RWPE1 (cell line): Measurements from ENCODE around the gene TMEM144.

Experiments used
- CTCF ChIA-PET: fragments of 350-600 bp; sonication (Branson Sonifier 250); formaldehyde crosslinking; extraction: SDS; loops from one replicate; lab custom pipeline; 2021; lab: Yijun Ruan, JAX
- POLR2A ChIA-PET: fragments of 400-600 bp; formaldehyde crosslinking; extraction: SDS; loops from one replicate; lab custom pipeline; 2020; ENCODE audit warnings: antibody characterized with exemption; ENCODE audit not compliant: low non-redundant PET; lab: Yijun Ruan, JAX
- DNase-seq: peaks from one replicate; pipeline ENCODE4 v3.0.0; 2012; ENCODE audit warnings: low spot score
- H3K27ac ChIP-seq: fragments of 450-650 bp; 2 replicates; pipeline ENCODE4 v1.5.1; 2017
- CTCF ChIP-seq: fragments of 450-650 bp; conservative IDR thresholded peaks from 2 replicates; pipeline ENCODE4 v1.5.1; 2017; ENCODE audit warnings: low read depth, mild to moderate bottlenecking

Gene TMEM144

GRCh38 chr4:158280856-158281255 is 70.6 kb downstream of the TMEM144 start:
- no peak for TF ChIP-seq CTCF
- DNase-seq, result no peak
- no peak overlapping the region for H3K27ac ChIP-seq
- POLR2A ChIA-PET, result no interaction called here
- CTCF ChIA-PET, result no interaction called here

- DNase-seq, result peak; percentile 47
- CTCF ChIA-PET, result no interaction called here
- POLR2A ChIA-PET, result no interaction called here
Observed at GRCh38 chr4:158282252-158282651, 72.0 kb downstream of the TMEM144 start.

GRCh38 chr4:158285429-158286216 is 75.3 kb downstream of the TMEM144 start:
- no peak for DNase-seq
- CTCF ChIA-PET, result no interaction called here
- H3K27ac ChIP-seq, result no peak overlapping the region
- POLR2A ChIA-PET, result no interaction called here
- TF ChIP-seq CTCF, result no peak

More at GRCh38 chr4:158282252-158282651, 72.0 kb downstream of the TMEM144 start:
- no peak for TF ChIP-seq CTCF
- H3K27ac ChIP-seq, result no peak overlapping the region

- TF ChIP-seq CTCF, result no peak
- no peak for DNase-seq
- ChIA-PET POLR2A (no interaction called here), CTCF (interaction anchor here (0.6 kb wide), 1 partner anchor 69 kb away, joined by 3 read pairs; no protein-coding TSS in a partner anchor)
- H3K27ac ChIP-seq, result no peak overlapping the region
Observed at GRCh38 chr4:158290912-158291311, 80.6 kb downstream of the TMEM144 start.

- H3K27ac ChIP-seq, result no peak overlapping the region
- ChIA-PET CTCF (interaction anchor here (0.6 kb wide), 1 partner anchor 69 kb away, joined by 3 read pairs; no protein-coding TSS in a partner anchor), POLR2A (no interaction called here)
- DNase-seq, result no peak
- no peak for TF ChIP-seq CTCF
Observed at GRCh38 chr4:158291334-158292055, 81.2 kb downstream of the TMEM144 start.

- no peak for DNase-seq
- no peak overlapping the region for H3K27ac ChIP-seq
- TF ChIP-seq CTCF, result no peak
- CTCF ChIA-PET, result interaction anchor here (0.6 kb wide), 1 partner anchor 299 kb away, joined by 3 read pairs; no protein-coding TSS in a partner anchor
- POLR2A ChIA-PET, result no interaction called here
Observed at GRCh38 chr4:158292156-158292555, 81.9 kb downstream of the TMEM144 start.
